ENCODE results near the gene FANCD2. TPM values are rescaled to one million over a fixed set of nuclear protein-coding genes. Genes with fewer than 3 reads are reported as not detected.
"Not testable (repeated sequence)": the region's sequence is repeated elsewhere in the genome, so short reads cannot be mapped to it uniquely, and the experiment has no call there.

The FANCD2 gene
- total RNA-seq, 1 donor from 2014 or later = 27.1 TPM

GRCh38 chr3:10015461-10015904 lies 10.8 kb upstream of the FANCD2 start:
- TF ChIP-seq, protein P1, sequence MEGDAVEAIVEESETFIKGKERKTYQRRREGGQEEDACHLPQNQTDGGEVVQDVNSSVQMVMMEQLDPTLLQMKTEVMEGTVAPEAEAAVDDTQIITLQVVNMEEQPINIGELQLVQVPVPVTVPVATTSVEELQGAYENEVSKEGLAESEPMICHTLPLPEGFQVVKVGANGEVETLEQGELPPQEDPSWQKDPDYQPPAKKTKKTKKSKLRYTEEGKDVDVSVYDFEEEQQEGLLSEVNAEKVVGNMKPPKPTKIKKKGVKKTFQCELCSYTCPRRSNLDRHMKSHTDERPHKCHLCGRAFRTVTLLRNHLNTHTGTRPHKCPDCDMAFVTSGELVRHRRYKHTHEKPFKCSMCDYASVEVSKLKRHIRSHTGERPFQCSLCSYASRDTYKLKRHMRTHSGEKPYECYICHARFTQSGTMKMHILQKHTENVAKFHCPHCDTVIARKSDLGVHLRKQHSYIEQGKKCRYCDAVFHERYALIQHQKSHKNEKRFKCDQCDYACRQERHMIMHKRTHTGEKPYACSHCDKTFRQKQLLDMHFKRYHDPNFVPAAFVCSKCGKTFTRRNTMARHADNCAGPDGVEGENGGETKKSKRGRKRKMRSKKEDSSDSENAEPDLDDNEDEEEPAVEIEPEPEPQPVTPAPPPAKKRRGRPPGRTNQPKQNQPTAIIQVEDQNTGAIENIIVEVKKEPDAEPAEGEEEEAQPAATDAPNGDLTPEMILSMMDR (IDR thresholded peaks at IDR 0.05; ENCODE audit: unreplicated experiment) = no peak
- no peak overlapping the region for H3K27ac Mint-ChIP-seq
- DNase-seq (ENCODE audit: low spot score, unreplicated experiment) = no peak
- H3K36me3 Mint-ChIP-seq (ENCODE audit: insufficient read depth) = peaks cover 4% of the 10 kb centered on the region
- peaks cover 3% of the 10 kb centered on the region for H3K4me1 Mint-ChIP-seq (ENCODE audit: low read depth)
- H3K9me3 Mint-ChIP-seq (ENCODE audit: low read depth) = no peaks in the 10 kb centered on the region
- H3K27me3 Mint-ChIP-seq = no peaks in the 10 kb centered on the region
- H3K4me3 Mint-ChIP-seq (ENCODE audit: low read depth) = no peak overlapping the region

DNA sequence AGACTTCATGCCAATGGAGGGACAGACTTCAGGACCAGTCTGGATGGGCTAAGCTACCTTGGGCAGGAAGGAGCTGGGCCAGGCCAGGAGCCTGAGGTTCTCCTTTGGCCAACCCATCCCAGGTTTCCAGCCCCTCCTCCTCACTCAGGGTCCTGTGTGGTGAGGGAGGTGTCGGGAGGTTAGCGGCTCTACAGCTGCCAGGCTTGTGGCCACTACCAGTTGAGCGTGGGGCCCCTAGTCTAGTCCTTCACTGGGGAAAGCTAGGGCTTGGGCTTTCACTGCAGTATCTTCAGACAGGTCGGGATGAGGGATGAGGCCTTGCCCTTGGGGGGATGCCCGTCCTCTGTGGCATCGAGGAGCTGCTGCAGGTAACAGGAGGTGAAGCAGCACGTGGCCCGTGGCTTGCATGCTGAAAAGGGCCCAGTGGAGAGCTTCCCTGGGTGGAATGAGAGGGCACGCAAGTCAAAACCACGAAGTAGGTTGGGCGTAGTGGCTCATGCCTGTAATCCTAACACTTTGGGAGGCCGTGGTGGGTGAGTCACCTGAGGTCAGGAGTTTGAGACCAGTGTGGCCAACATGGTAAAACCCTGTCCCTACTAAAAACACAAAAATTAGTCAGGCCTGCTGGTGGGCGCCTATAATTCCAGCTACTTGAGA lies 8.5 kb upstream of the FANCD2 start:
- Mint-ChIP-seq H3K4me3 (ENCODE audit: low read depth) (no peak overlapping the region), H3K27me3 (no peaks in the 10 kb centered on the region), H3K4me1 (ENCODE audit: low read depth) (no peaks in the 10 kb centered on the region), H3K9me3 (ENCODE audit: low read depth) (no peaks in the 10 kb centered on the region), H3K36me3 (ENCODE audit: insufficient read depth) (peaks cover 9% of the 10 kb centered on the region), H3K27ac (no peak overlapping the region)
- no peak for DNase-seq (ENCODE audit: low spot score, unreplicated experiment)
- TF ChIP-seq, protein P1 (IDR thresholded peaks at IDR 0.05; ENCODE audit: unreplicated experiment) = no peak

DNA sequence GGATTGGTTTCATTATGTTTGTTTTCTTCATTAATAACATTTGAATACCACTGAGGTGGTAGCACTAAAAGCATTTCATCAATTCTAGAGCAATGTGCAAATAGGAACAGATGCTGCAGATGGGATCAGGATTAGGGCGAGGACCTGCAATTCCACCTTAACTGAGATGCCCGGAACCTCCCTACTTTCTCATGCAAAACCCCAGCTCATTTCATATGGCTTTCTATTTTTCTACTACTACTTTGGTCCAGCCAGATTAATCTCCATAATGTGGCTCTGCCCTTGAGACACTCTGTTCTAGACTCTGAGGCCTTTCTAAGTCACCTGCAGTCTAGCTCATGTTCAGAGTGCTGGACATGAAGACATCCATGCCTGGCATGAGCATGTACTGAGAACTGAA lies 7.4 kb upstream of the FANCD2 start:
- not testable (repeated sequence) for H3K4me1 Mint-ChIP-seq (ENCODE audit: low read depth); H3K4me3 Mint-ChIP-seq (ENCODE audit: low read depth); DNase-seq (ENCODE audit: low spot score, unreplicated experiment); H3K27ac Mint-ChIP-seq; H3K9me3 Mint-ChIP-seq (ENCODE audit: low read depth); H3K27me3 Mint-ChIP-seq
- peaks cover 12% of the 10 kb centered on the region for H3K36me3 Mint-ChIP-seq (ENCODE audit: insufficient read depth)

DNA sequence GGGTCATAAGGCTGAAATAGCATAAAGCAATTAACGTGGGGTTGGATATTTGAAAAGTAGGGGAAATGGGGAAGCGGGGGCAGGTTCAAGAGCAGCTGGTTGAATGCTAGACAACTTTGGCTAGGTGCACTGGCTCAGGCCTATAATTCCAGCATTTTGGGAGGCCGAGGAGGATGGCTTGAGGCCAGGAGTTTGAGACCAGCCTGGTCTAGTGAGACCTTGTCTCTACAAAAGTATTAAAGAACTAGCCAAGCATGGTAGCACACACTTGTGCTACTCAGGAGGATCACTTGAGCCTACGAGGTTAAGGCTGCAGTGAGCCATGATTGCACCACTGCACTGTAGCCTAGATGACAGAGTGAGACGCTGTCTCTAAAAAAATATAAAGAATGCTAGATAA lies 6.9 kb upstream of the FANCD2 start:
- Mint-ChIP-seq H3K27ac (no peak overlapping the region), H3K27me3 (no peaks in the 10 kb centered on the region), H3K4me1 (ENCODE audit: low read depth) (no peaks in the 10 kb centered on the region), H3K9me3 (ENCODE audit: low read depth) (no peaks in the 10 kb centered on the region), H3K36me3 (ENCODE audit: insufficient read depth) (peaks cover 12% of the 10 kb centered on the region), H3K4me3 (ENCODE audit: low read depth) (no peak overlapping the region)
- TF ChIP-seq, protein P1 (IDR thresholded peaks at IDR 0.05; ENCODE audit: unreplicated experiment) = no peak
- DNase-seq (ENCODE audit: low spot score, unreplicated experiment) = no peak

DNA sequence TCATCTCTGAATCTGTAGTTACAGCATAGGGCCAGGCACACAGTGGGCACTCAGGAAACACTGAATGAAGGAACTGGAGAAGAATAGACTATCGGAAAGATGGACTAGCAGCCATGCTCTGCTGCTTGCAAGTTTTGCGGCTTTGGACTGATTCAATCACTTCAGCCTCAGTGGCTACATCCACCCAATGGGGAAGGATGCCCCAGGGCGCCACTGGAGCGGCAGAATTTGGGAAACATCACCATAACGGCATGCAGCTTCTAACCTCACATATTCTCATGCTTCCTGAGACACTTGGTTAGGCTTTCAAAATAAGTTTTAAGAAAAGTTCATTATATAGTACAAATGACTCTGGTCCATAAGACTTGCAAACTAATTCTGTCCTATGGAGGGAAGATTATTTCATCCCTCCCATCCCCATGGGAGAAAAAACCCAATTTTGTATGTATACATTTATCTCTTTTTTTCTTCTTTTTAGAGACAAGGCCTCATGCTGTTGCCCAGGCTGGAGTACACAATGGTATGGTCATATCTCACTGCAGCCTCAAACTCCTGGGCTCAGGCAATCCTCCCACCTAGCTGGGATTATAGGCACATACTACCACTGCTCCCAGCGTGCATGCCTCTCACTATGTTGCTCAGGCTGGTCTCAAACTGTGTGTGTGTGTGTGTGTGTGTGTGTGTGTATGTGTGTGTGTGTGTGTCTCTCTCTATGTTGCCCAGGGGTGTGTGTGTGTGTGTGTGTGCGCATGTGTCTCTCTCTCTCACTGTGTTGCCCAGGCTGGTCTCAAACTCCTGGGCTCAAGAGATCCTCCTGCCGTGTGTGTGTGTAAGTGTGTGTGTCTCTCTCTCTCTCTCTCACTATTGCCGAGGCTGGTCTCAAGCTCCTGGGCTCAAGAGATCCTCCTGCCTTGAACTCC lies 4.1 kb upstream of the FANCD2 start:
- no peak for DNase-seq (ENCODE audit: low spot score, unreplicated experiment)
- H3K27me3 Mint-ChIP-seq = no peaks in the 10 kb centered on the region
- H3K9me3 Mint-ChIP-seq (ENCODE audit: low read depth) = no peaks in the 10 kb centered on the region
- H3K36me3 Mint-ChIP-seq (ENCODE audit: insufficient read depth) = peaks cover 12% of the 10 kb centered on the region
- H3K27ac Mint-ChIP-seq = peak overlapping the region; percentile 69
- TF ChIP-seq, protein P1 (IDR thresholded peaks at IDR 0.05; ENCODE audit: unreplicated experiment) = no peak
- H3K4me1 Mint-ChIP-seq (ENCODE audit: low read depth) = peaks cover 1% of the 10 kb centered on the region
- no peak overlapping the region for H3K4me3 Mint-ChIP-seq (ENCODE audit: low read depth)
